ENCODE data around the gene BTBD16. TPM values are rescaled to one million over a fixed set of nuclear protein-coding genes. Genes with fewer than 3 reads are reported as not detected.

The BTBD16 gene
- total and polyA plus RNA-seq, 8 donors, result 0.10 to 2.1 (median 0.35) TPM; not detected in 2

DNA sequence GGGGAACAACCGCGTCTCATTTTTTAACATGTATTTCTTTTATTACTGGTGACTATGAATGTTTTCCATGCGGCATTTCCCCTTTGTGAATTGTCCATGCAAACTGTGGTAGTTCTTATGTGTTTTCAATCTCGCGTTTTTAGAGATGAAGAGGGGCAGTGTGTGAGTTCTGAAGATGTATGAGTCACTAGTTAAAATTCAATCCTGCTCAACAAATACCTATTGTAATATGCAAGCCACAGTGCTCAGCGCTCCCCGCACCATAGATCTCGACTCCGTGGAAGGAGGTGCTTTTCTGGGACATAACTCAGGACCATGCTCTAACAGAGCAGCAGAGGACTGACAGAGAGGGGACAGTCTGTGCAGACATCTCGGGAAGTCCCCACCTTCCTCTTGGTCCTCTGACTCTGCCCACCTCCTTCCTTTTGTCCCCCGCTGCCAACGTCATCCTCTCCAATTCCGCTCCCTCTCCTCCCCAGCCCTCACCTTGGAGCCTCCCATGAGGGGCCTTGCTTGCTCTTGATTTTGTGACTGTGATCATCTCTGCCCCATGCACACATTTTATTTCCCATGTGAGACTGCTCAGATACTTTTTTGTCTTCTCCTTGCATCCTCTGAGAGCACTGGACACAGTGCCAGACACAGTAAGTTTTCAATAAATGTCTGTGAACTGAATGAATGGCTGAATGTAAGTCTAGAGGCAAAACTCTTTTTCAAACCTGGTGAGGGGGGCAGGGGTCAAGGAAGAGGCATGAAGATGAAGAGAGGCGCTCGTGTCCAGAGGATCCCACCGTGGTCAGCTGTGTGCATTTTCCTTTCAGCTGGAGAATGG is 60.7 kb downstream of the BTBD16 start:
- H3K27me3 ChIP-seq, result peaks cover 0 to 10% of the 10 kb centered on the region in 2 donors
- TF ChIP-seq, protein P1, sequence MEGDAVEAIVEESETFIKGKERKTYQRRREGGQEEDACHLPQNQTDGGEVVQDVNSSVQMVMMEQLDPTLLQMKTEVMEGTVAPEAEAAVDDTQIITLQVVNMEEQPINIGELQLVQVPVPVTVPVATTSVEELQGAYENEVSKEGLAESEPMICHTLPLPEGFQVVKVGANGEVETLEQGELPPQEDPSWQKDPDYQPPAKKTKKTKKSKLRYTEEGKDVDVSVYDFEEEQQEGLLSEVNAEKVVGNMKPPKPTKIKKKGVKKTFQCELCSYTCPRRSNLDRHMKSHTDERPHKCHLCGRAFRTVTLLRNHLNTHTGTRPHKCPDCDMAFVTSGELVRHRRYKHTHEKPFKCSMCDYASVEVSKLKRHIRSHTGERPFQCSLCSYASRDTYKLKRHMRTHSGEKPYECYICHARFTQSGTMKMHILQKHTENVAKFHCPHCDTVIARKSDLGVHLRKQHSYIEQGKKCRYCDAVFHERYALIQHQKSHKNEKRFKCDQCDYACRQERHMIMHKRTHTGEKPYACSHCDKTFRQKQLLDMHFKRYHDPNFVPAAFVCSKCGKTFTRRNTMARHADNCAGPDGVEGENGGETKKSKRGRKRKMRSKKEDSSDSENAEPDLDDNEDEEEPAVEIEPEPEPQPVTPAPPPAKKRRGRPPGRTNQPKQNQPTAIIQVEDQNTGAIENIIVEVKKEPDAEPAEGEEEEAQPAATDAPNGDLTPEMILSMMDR (IDR thresholded peaks at IDR 0.05), result no peak
- H3K27ac ChIP-seq, result no peak overlapping the region
- H3K36me3 ChIP-seq, result no peaks in the 10 kb centered on the region
- intact Hi-C loops (cut with DNase I), result no loop called here
- H3K9me3 ChIP-seq, result no peaks in the 10 kb centered on the region
- no peak overlapping the region for H3K4me3 ChIP-seq
- no peak for DNase-seq
- peak; percentile 73 for ATAC-seq
- no peaks in the 10 kb centered on the region for H3K4me1 ChIP-seq

DNA sequence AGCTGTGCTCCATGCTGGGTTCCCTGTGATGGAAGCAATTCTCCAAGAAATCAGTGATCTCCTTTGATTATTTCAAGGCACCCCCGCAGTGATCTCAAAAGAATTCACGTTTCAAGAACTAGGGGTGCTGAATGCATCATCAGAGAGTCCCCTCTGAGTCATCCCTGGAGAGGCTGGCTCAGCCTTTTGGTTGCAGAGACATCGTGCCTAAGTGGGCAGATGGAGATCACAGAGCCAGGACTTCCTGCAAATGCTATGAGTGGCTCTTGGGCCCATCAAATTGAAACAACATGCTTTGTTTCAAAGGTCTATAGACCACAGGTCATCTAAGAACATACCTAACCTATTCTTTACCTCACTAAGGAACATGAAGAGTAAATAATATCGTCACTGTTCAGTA is 61.9 kb downstream of the BTBD16 start:
- H3K4me3 ChIP-seq, result no peak overlapping the region
- no peaks in the 10 kb centered on the region for H3K4me1 ChIP-seq
- H3K36me3 ChIP-seq, result no peaks in the 10 kb centered on the region
- no peak for DNase-seq
- H3K27ac ChIP-seq, result no peak overlapping the region
- intact Hi-C loops (cut with DNase I), result no loop called here
- no peaks in the 10 kb centered on the region for H3K9me3 ChIP-seq
- peaks cover 0 to 10% of the 10 kb centered on the region in 2 donors for H3K27me3 ChIP-seq
- TF ChIP-seq, protein P1 (IDR thresholded peaks at IDR 0.05), result no peak
- no peak for ATAC-seq

DNA sequence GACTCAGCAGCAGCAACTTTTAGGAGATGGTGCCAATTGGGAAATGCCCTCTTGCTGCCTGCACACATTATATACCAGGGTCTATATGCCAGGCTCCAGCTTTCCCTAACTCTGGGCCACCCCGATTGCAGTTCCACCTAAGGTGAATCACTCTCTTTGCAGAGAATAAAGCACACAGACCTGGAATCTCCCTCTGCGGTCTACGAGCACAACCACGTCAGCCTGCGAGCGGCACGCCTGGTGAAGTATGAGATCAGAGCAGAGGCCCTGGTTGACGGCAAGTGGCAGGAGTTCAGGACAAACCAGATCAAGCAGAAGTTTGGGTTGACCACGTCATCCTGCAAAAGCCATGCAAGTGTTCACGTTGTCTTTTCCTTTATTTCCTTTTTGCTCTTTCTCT is 65.2 kb downstream of the BTBD16 start:
- H3K27ac ChIP-seq, result no peak overlapping the region
- H3K27me3 ChIP-seq, result peaks cover 0 to 9% of the 10 kb centered on the region in 2 donors
- no peak overlapping the region for H3K4me3 ChIP-seq
- H3K36me3 ChIP-seq, result no peaks in the 10 kb centered on the region
- no peak for ATAC-seq
- TF ChIP-seq, protein P1 (IDR thresholded peaks at IDR 0.05), result no peak
- no peaks in the 10 kb centered on the region for H3K4me1 ChIP-seq
- no peak for DNase-seq
- no peaks in the 10 kb centered on the region for H3K9me3 ChIP-seq
- intact Hi-C loops (cut with DNase I), result no loop called here

DNA sequence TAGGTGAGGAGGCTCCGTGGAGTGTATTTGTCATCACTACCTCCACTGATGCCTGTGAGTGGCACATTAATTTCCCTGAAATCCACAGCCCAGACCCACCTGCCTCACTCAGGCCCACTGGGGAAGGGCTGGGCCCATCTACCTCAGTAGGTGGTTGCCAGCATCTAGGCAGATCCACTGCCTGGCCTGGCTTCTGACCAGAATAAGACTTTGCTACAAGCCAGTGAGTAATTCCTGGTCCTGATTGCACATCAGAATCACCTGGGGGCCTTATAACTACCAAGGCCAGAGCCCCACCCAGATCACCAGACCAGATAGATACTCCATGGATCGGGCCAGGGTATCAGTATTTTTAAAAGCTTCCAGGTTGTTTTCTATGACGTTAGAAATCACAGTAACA is 65.9 kb downstream of the BTBD16 start:
- Histone ChIP-seq H3K9me3 (no peaks in the 10 kb centered on the region), H3K27ac (no peak overlapping the region), H3K4me1 (no peaks in the 10 kb centered on the region), H3K4me3 (no peak overlapping the region), H3K36me3 (no peaks in the 10 kb centered on the region), H3K27me3 (peaks cover 0 to 2% of the 10 kb centered on the region in 2 donors)
- ATAC-seq (no peak), DNase-seq (no peak)
- TF ChIP-seq, protein P1 (IDR thresholded peaks at IDR 0.05), result no peak
- intact Hi-C loops (cut with DNase I), result no loop called here

DNA sequence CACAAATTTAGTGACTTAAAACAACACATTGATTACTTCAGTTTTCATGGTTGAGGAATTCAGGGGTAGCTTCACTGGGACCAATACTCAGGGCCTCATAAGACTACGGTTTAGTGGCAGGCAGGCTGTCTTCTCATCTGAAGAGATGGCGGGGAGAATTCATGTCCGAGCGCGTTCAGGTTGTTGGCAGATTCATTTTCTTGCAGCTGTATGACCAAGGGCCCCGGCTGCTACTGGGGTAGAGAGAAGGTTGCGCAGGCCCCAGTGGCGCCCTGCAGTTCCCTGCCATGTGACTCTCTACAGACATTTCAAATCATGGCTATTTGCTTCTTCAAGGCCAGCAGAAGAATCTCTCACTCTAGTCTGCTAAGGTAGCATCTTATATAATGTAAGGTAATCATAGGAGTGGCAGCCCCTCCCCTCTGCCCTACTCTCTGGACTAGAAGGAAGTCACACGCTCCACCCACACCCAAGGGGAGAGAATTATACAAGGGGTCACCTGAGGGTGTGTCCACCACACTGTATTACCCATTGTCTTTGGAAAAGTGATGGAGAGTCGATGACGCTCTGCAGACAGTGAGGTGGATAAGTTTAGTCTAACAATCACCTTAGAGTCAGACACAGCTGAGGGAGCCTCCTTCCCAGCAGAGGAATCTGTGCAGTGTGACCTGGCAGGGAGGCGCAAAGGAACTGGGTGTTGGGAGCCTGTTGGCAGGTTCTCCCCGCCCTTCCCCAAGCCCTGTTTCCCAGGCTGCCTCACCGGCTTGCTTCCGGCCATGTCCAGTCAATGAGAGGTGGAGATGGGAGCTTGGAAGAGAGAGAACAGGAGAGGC is 67.7 kb downstream of the BTBD16 start:
- no peaks in the 10 kb centered on the region for H3K4me1 ChIP-seq
- H3K9me3 ChIP-seq, result no peaks in the 10 kb centered on the region
- DNase-seq, result no peak
- no peak for ATAC-seq
- no peaks in the 10 kb centered on the region for H3K36me3 ChIP-seq
- H3K27ac ChIP-seq, result no peak overlapping the region
- no peaks in the 10 kb centered on the region for H3K27me3 ChIP-seq
- no peak overlapping the region for H3K4me3 ChIP-seq
- intact Hi-C loops (cut with DNase I), result no loop called here
- TF ChIP-seq, protein P1 (IDR thresholded peaks at IDR 0.05), result no peak

Data from left lung (tissue), 10 donors.